Stimulated activated CD8-positive, alpha-beta memory T cell treated with anti-CD3 and anti-CD28 coated beads, Interleukin-2, amount 100 ng/mL, for 1 hour (primary cell): ENCODE results near the gene TGM1.

Experiments
- DNase-seq, 2 donors: peaks; one replicate each; pipeline ENCODE4 v3.0.0-alpha.2; 2020; ENCODE audit warnings: low read depth in 2 of 2

The TGM1 gene

DNA sequence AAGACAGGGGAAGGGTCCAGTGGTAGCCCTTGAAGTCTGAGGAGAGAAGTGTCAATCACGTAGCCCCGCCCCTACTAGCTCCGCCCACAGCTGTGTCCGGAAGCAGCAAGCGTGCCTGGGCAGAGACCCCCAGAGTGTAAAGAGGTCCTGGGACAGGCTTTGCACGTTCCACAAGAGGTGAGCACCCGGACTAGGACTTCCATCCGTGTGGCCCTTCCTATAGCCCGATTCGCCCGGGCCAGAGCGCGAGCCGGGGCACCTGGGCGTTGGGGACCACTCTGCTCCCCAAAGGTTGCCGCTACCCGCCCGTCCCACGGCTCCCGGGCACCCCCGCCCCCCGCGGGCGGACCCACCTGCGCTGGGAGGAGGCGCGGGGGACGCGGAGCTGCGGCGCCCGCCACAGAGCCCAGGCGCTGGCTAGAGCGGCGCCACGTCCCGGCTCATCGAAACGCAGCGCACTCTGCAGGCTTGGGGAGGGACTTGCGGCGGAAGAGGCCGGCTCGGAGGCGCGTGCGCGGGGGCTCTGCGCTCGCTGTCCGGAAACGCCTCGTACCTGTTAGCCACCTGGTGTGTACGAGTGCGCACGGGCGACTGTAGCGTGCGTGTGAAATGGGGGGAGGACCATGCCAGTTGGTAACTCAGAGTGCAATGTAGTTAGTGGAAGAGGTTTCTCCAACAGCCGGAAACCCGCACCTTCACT, 8.3 kb upstream of the TGM1 start, which contains the start of gene RABGGTA:
Gene RABGGTA (minus strand): TSS at position 464 of the 700 bp plus-strand sequence. CDS start 482 bp downstream, outside the sequence.
- peak; percentile 78 to 80 for DNase-seq

DNA sequence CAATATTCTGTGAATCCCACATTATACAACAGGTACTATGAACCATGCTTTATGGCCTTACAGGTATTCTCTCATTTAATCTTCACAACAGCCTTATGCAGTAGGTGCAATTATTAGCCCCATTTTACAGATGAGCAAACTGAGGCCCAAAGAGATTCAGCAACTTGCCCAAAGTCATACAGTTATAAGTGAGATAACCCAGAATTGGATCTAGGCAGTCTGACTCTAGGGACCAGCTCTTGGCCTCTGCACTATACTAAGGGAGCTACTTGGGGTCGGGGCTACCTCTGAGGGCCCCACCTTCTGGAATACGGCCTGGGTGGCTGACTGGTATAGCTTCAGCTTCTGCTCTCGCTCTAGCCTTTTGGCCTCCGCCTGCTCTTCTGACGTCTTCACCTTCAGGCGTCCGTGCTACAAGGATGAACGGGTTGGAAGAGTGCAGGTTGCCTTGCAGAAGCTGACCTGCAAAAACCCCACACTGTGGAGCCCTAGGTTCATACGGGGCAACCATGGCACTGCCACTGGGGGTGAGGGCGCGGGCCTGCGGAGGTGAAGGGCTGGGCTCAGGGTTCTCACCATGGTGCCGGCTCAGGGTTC, 7.7 kb upstream of the TGM1 start:
- DNase-seq, result no peak

DNA sequence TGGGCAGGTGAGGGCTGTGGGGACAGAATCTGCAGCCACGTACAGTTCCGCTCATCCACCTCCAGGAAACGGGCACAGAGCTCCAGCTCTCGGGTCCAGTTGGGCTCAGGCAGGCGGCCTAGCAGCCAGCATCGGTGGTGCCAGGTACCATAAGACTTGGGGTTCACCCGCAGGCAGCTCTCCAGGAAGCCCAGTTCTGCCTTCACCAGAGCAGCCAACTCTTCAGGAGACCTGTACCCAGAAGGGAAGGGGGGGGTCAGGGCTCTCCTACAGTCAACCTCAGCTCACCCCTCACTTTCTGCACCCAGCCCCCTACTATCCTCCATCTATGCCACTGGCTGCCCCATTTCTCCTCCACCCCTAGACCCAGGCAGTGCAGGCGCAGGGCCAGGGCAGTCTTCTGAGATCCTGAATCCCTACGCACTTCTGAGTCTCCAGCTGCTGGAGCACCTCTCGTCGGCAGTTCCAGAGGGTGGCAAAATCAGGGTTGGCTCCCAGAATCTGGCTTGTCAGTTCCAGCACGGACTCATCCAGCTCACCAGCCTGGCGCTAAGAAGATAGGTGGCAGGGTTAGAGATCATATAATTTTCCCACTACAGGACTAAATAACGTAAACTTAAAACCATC, 7.0 kb upstream of the TGM1 start:
- no peak for DNase-seq

DNA sequence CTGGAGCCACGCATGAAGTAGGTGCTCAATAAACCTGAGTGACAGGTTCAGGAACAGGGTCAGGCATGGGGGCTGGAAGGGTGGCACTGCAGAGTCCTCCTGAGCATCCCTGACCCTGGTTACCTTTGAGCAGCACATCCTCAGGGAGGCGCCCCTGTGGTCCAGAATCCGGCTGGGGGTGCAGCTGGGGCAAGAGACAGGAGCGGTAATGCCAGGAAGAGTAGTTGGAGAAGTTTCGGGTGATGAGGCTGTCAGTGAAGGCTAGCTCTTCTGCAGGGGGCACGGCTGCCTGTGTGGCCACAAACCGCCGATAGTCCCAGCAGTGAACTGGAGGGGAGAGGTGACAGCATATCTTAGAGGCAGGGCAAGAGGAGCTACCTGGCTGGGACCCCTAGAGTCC, 6.4 kb upstream of the TGM1 start:
- no peak for DNase-seq

DNA sequence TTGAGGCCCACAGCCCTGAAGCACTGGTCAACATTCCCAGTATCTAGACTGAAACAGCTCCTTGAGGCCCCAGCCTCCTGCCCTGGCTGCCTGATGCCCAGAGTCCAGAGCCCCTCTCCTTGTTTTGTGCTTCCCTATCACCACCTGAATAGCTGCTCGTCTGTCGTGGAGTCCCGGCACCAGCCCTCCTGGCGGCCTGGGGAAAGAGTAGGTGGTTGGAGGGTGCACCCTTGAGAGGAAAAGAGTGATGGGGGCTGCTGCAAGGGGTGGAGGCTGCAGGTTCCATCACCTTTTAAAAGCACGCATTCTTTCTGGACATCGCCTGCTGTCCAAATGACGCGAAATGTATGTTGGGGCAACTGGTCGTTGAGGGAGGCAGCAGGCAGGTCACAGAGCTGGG, 5.2 kb upstream of the TGM1 start:
- DNase-seq, result no peak

DNA sequence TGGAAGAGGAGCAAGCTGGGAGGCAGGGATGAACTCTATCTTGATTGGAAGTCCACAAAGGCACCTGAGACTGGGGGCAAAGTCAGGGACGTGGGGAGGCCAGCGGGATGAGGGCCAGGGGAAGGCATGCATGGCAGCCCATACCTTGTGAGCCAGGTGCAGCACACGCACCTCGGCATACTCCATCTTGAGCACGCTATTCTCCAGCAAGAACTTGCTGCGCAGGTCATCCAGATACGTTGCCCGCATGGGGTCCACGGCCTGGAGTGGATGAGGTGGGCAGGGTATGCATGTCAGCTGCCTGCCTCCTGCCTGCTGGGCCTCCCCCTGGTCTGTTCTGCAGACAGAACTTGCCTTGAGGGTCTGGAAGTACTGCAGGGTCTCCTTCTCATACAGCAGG, 4.5 kb upstream of the TGM1 start:
- DNase-seq, result no peak

DNA sequence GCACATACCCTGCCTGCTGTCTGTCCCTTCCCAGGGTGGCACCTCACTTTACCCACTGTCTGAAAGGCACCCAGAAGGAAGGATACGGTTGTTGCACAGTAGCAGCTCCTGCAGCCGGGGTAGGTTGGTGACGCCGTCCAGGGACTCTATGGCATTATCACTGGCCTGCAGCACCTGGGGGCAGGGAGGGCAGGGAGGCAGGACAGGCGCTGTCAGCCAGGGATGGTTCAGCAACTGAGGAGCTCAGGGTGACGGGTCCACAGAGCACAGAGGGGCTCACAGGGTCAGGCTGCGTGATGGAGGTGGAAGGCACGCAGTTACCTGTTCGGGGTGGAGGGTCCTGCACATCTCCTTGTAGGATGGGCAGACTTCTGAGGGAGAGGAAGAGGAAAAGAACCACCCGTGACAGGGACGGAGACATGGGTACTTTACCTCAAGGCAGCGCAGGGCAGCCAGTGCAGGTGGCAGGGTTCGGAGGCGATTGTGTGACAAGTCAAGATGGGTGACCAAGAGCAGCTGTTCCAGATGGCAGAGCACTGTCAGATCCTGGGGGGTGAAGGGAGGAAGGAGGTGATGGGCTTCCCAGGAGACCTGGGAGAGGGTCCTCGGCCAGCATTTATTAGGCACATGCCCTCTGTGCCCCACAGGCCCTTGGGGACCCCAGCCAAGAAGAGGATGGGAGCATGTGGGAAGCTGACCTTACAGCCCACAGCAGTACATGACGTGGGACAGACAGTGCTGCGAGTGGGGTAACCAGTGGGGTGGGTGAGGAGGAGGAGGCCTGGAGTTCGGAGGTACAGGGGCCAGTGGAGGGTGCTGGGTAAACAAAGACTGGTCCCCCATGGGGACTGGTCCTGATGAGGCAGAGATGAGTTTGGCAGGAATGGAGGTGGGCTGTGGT, 3.6 kb upstream of the TGM1 start:
- DNase-seq, result no peak

DNA sequence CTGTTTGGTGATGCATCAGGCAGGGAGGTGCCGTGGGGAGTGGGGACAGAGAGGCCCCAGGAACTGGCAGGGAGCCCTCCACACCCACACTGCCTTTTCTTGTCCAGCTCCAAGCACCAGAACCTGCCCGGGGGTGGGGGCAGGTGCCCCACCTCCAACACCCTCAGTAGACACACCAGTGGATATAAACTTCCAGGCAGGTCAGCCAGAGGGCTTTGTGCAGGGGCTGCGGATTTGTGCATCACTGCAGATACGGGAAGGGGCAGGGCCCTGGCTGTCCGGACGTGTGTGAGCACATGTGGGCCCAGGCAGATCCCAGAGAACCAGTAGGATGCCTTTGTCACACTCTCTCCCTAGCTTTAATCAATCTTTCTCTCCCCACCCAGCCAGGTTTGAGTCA, 1.3 kb upstream of the TGM1 start:
- DNase-seq, result no peak

DNA sequence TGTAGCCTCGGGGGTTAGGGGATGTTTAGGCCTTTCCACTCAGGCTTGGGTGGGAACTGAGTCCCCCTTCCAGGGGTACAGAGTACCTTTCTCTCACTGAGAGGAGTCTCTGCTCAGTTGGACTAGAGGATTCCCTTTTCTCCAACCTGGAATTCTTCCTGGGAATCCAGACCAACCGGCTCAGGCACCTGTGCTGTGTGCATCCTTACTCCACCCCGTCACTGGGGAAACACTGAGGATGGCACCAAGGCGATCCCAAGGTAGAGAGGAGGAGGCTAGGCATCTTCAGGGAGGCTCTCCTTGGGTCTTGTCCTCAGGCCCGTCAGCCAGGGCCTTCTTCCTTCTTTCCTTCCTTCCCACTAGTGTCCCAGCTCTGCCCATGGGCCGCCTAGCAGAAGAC, 871 bp upstream of the TGM1 start:
- DNase-seq, result no peak

DNA sequence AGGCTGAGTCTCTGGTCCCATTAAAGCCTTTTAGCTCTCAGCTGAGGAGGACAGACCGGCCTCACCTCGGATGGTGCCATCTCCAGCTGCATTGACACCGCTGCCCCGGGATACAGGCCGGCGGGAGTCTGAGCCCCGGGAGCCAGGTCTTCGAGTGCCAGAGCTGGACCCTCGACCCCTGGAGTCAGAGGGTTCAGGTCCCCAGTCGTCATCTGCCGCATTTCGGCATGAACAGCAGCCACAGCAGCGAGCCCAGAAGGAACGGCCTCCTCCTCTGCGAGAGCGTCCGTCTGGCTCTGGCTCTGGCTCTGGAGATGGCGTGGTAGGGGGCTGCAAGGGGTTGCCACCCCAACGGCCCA, 1.0 kb downstream of the TGM1 start:
- no peak for DNase-seq

DNA sequence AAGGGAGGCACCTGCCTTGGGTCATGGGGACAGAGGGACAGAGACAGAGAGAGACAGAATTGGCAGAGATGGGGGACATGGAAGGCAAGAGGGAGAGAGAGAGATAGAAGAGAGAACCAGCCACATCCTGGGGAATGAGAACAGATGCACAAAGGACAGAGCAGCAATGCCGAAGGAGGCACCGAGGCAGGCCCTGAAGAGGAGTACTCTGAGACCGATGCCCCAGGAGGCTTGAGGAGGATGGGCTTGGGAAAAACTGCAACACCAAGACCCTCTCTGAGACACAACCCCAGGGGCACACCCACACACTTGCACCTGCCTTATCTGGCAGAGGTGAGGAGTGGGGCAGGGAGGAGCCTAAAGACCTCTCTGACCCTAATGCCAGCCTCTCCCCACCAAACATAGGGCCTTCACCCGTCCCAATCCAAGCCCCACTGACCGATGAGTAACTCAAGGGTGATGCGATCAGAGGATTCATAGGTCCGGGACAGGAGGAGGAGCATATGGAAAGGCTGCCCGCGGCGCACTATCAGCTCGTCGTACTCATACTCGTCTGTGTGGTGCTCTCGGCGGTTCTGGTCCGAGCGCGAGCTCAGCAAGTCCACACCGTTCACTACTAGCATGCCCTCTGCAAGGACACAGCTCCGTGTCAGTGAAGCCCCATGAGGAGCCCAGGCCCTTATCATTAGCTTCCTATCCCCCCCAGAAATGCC, 1.6 kb downstream of the TGM1 start:
- no peak for DNase-seq

DNA sequence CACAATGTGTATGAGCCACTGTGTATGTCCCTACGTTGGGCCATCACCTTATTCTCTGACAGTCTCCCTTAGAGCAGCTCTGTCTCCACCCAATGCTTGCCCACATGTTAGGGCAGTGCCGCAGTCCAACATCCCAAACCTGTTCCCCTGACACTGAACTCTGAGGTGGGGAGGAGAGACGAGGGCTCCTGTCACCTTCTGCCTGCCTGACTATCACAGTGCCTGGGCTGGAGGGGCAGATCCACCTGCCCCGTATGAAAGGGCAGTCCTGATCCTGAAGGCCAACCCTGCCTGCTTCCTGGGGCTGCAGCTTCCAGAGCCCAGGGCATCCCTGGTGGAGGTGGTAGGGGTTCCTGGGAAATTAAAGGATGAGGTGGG, 2.2 kb downstream of the TGM1 start:
- DNase-seq, result no peak

DNA sequence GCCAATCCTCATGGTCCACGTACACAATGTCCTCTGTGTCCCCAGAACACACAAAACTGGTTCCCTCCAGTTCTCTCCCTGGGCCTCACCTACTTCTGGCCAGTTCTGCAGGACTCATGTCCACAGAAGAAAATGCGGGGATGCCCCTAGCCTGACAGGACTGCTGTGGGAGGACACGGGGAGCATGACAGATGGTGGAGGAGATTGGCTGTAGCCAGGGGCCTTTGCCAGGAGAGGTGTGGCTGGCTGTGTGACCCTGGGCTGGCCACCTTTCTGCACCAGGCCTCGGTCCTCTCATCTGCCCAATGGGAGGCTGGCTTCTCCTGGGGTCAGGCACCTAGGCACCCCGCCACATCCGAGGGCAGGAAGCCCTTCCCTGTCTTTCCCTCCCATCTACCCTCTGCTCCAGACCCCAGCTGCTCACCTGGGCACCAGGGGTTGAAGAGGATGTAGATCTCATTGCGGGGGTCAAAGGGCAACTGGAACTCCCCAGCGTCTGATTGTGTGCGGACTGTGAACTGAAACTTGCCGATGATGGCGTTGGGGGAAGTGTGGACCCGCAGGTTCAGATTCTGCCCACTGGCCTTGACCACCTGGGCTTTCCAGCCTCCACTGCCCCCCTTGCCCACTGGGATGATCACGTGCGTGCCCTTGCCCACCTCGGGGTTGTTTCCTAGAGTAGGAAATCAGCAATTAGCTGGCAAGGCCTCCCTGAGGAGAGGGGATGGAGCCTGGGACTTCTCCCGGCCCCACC, 2.8 kb downstream of the TGM1 start:
- DNase-seq, result no peak

DNA sequence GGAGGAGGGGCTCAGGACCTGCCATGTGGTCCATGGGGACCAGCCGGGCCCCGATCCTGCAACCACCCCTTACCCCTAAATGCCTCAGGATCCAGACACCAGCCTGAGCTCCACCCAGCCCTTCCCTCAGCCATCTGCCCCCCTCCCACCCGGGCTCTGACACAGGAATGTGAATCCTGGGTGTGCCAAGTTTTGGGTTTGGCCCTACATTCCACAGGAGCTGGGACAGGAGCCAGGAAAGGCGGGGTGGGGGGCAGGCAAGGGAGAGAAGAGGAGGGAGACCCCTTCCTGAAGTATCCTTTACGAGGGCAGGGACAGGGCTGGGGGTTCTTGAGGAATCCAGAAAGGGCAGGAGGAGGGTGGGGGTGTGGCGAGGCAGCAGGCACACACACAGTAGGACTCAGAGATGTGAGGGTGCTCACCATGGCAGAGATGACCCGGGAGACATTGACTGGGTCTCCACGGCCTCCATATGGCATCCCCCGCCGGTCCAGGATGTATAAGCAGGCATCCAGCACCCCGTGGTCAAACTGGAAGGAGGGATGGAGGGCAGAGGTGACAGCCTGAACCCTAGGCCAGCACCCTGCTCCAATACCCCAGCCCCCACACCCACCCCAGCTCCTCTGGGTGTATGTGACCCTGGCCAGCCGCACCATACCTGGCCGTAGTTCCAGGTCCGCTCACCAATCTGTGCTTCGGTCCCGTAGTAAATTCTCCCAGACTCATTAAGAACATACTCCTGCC, 3.5 kb downstream of the TGM1 start:
- DNase-seq, result no peak

DNA sequence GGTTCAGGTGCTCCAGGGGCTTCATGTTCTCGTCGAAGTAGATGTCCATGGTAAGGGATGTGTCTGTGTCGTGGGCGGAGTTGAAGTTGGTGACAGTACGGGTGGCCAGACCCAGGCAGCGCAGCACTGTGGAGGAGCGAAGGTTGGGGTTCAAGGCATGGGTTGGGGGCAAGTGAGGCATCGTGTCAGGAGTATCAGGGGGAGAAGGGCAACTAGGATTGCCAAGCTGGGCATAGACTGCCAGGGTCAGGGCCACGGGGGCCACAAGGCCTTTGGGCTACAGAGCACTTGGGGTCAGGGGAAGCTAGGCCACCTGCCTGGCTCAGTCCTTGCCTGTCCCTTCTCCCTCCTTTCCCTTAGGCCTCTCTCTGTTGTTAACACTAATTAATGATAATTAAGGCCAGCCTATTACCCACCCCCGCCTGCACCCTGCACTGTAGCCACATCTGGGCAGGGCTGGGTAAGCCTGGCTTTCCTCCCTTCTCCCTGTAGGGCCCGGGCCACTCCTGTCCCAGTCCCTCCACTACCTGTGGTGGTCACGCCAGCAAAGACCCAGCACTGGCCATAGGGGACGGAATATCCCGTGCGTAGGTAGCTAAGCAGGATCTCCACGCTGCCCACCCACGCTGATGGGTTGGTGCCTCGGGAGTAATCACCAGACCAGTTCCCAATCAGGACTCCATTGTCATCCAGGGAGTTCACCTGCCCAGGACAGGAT, 4.3 kb downstream of the TGM1 start:
- no peak for DNase-seq

DNA sequence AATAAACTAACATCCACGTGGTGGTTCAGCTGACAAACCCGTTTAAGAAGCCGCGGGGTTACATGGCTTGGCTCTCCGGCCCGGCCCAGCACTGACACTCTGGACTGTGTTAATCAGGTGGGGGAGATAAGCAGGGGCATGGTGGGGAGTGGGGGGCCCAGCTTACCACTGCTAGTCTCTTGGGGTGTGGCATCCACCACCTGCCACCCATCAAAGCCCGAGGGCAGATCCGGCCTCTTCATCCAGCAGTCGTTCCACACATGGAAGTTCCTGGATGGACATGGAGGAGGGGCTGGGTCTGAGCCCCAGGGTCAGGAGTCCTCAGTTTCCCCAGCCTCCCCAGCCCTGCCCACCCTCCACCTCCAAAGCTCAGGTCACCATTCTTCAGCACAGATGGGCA, 4.9 kb downstream of the TGM1 start:
- DNase-seq, result no peak

DNA sequence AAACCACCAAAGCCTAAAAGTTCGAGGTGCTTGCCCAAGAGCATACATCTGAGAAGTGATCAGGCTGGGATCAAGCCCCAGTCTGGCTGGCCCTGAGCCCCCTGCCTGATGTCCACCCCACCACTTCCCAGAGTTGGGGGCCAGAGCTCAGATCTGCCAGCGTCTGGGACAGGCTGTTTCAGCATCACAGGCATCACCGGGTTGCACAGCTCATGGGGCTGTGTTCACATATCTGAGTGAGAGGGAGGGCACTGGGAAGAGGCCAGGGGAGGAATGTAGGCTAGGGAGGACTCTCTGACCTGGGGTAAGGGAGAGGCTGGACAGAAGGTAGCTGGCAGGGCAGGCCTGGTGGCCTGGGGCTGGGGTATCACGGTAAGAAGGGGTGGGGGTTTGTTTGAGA, 6.0 kb downstream of the TGM1 start:
- no peak for DNase-seq

DNA sequence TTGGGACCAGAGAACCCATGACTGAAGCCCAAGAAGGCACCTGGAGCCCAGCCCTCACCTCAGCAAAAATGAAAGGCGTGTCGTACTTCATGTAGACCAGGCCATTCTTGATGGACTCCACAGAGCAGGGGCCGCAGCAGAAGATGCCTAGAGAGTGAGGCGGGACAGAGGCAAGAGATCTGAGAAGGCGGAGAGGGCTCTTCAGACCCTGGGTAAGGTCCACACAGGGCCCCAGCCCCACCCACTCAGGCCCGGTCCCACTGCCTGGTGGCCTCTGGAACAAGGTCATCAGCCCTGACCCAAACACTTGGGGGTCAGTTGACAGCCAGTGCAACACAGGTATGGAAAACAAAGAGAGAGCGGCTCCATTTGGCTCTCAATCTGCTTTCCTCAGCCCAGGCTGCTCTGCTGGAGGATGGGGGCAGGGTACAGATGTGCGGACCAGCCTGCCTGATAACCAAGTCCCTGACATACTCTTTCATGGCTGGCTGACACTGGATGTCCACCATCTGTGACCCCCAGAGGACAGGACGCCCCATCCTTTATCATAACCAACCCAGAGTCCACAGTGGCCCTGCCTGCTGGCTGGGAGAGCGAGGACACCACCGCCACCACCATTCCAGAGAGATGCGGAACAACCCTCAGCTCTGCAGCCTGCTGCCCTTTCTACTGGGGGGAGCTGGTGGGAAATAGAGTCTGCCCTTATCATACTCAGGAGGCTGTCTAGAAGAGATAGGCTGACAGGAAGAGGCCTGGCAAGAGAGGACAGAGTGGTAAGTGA, 6.9 kb downstream of the TGM1 start:
- DNase-seq, result no peak

DNA sequence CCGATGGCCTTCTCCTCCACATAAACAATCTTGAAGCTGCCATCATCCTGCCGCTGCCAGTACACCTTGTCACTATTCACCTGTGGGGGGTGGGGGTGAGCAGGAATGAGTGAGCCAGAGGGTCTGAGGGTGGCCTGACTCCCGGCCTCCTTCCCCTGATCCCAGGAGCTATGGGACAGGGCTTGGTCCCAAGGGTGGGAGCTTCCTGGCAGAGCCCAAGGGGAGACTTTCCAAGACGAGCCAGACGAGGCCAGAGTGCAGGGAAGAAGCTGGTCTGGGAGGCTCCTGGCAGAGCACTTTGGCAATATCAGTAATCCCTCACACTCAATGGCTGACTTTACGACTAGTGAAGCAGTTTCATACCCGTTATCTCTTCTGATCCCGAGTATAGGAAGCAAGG, 7.5 kb downstream of the TGM1 start:
- no peak for DNase-seq
